Trophoblast cell (in vitro differentiated cells and primary cell): ENCODE measurements around the gene SH3BP4.

Experiments used
- DNase-seq, 2 donors: peaks; one replicate each; pipeline ENCODE4 v3.0.0-alpha.2; 2016
- H2AFZ ChIP-seq: 2 replicates; pipeline ENCODE4 v1.6.1; 2013; ENCODE audit warnings: low read length, moderate library complexity, mild to moderate bottlenecking; ENCODE audit not compliant: insufficient read depth, poor library complexity
- H2AK5ac ChIP-seq: 2 replicates; pipeline ENCODE4 v1.6.1; 2013; ENCODE audit warnings: mild to moderate bottlenecking, low read length
- H2BK120ac ChIP-seq: 2 replicates; pipeline ENCODE4 v1.6.1; 2013; ENCODE audit warnings: low read length, mild to moderate bottlenecking, moderate library complexity; ENCODE audit not compliant: insufficient read depth, poor library complexity
- H2BK12ac ChIP-seq: 2 replicates; pipeline ENCODE4 v1.6.1; 2013; ENCODE audit warnings: mild to moderate bottlenecking, low read length, moderate library complexity
- H2BK5ac ChIP-seq: 2 replicates; pipeline ENCODE4 v1.6.1; 2013; ENCODE audit warnings: low read length, low read depth, moderate library complexity, mild to moderate bottlenecking; ENCODE audit not compliant: poor library complexity
- H3K14ac ChIP-seq: 2 replicates; pipeline ENCODE4 v1.6.1; 2013; ENCODE audit warnings: mild to moderate bottlenecking, low read length
- H3K18ac ChIP-seq: 2 replicates; pipeline ENCODE4 v1.6.1; 2013; ENCODE audit warnings: mild to moderate bottlenecking, low read length
- H3K23ac ChIP-seq: 2 replicates; pipeline ENCODE4 v1.6.1; 2013; ENCODE audit warnings: low read length
- H3K27ac ChIP-seq: 2 replicates; pipeline ENCODE4 v1.5.1; 2013; ENCODE audit warnings: low read depth, mild to moderate bottlenecking, inconsistent platforms, low read length, moderate library complexity
- H3K27me3 ChIP-seq: 2 replicates; pipeline ENCODE4 v1.6.1; 2013; ENCODE audit warnings: inconsistent platforms, mild to moderate bottlenecking, low read length, moderate library complexity; ENCODE audit not compliant: insufficient read depth
- H3K36me3 ChIP-seq, 2 experiments: 1 replicate in 1 of 2; 2 replicates in 1 of 2; pipeline ENCODE4 v1.6.1; 2013; ENCODE audit warnings: low read length in 2 of 2, mild to moderate bottlenecking in 2 of 2, moderate library complexity in 1 of 2; ENCODE audit not compliant: insufficient read depth in 2 of 2, control insufficient read depth in 1 of 2
- H3K4ac ChIP-seq: 2 replicates; pipeline ENCODE4 v1.6.1; 2013; ENCODE audit warnings: low read depth, mild to moderate bottlenecking, low read length, moderate library complexity
- H3K4me1 ChIP-seq, 2 experiments: 1 replicate in 1 of 2; 2 replicates in 1 of 2; pipeline ENCODE4 v1.6.1; 2013; ENCODE audit warnings: low read length in 2 of 2, mild to moderate bottlenecking in 2 of 2, moderate library complexity in 1 of 2; ENCODE audit not compliant: insufficient read depth in 2 of 2, control insufficient read depth in 1 of 2
- H3K4me2 ChIP-seq: 2 replicates; pipeline ENCODE4 v1.6.1; 2013; ENCODE audit warnings: inconsistent platforms, mild to moderate bottlenecking, low read length, moderate library complexity
- H3K4me3 ChIP-seq: 2 replicates; pipeline ENCODE4 v1.5.1; 2013; ENCODE audit warnings: mild to moderate bottlenecking, low read depth, low read length, inconsistent platforms
- H3K79me1 ChIP-seq: one replicate; pipeline ENCODE4 v1.6.1; 2013; ENCODE audit warnings: low read length
- H3K79me2 ChIP-seq: 2 replicates; pipeline ENCODE4 v1.6.1; 2013; ENCODE audit warnings: low read length, mild to moderate bottlenecking; ENCODE audit not compliant: control insufficient read depth, insufficient read depth, poor library complexity
- H3K9ac ChIP-seq: 2 replicates; pipeline ENCODE4 v1.6.1; 2013; ENCODE audit warnings: mild to moderate bottlenecking, low read length
- H3K9me3 ChIP-seq: 2 replicates; pipeline ENCODE4 v1.6.1; 2013; ENCODE audit warnings: low read depth, mild to moderate bottlenecking, control low read depth, inconsistent platforms, low read length; ENCODE audit not compliant: insufficient read depth
- H4K12ac ChIP-seq: 2 replicates; pipeline ENCODE4 v1.6.1; 2013; ENCODE audit warnings: low read depth, mild to moderate bottlenecking, low read length, moderate library complexity
- H4K8ac ChIP-seq: 2 replicates; pipeline ENCODE4 v1.6.1; 2013; ENCODE audit warnings: low read depth, mild to moderate bottlenecking, low read length, moderate library complexity
- H4K91ac ChIP-seq: one replicate; pipeline ENCODE4 v1.6.1; 2013; ENCODE audit warnings: low read depth, mild to moderate bottlenecking, low read length, moderate library complexity
- WGBS: extraction: QIAGEN DNeasy Blood & Tissue Kit; methylation state at CpG from one replicate; pipeline ENCODE4 v1.1.7; 2013; ENCODE audit warnings: missing lambda C conversion rate; ENCODE audit not compliant: insufficient read length, insufficient coverage; ENCODE audit errors: extremely low coverage; 5-methylcytosine and 5-hydroxymethylcytosine counted together

The SH3BP4 gene

GRCh38 chr2:234935311-234935710 lies 16.5 kb upstream of the SH3BP4 start:
- H3K27ac ChIP-seq = no peak overlapping the region
- no peak overlapping the region for H2AK5ac ChIP-seq
- H2BK120ac ChIP-seq = no peak overlapping the region
- no peak overlapping the region for H3K14ac ChIP-seq
- no peaks in the 10 kb centered on the region for H3K79me2 ChIP-seq
- H3K9ac ChIP-seq = no peak overlapping the region
- H3K79me1 ChIP-seq = peaks cover under 1% of the 10 kb centered on the region
- H3K4me1 ChIP-seq = peaks cover 8 to 10% of the 10 kb centered on the region in 2 experiments
- no peak overlapping the region for H2BK5ac ChIP-seq
- no peaks in the 10 kb centered on the region for H3K9me3 ChIP-seq
- no peak overlapping the region for H3K4ac ChIP-seq
- DNase-seq = no peak
- no peaks in the 10 kb centered on the region for H3K27me3 ChIP-seq
- no peak overlapping the region for H3K4me2 ChIP-seq
- H3K4me3 ChIP-seq = no peak overlapping the region
- H3K23ac ChIP-seq = no peak overlapping the region
- no peak overlapping the region for H2BK12ac ChIP-seq
- no peak overlapping the region for H4K91ac ChIP-seq
- WGBS = no CpG with 5 or more reads among the region's 5 CpGs
- H3K18ac ChIP-seq = no peak overlapping the region
- H4K8ac ChIP-seq = no peak overlapping the region
- no peak overlapping the region for H2AFZ ChIP-seq
- H3K36me3 ChIP-seq = no peaks in the 10 kb centered on the region
- no peak overlapping the region for H4K12ac ChIP-seq

GRCh38 chr2:234939576-234939975 lies 12.2 kb upstream of the SH3BP4 start:
- Histone ChIP-seq H3K18ac (no peak overlapping the region), H3K27me3 (no peaks in the 10 kb centered on the region), H2AFZ (no peak overlapping the region), H4K8ac (no peak overlapping the region), H2BK12ac (no peak overlapping the region), H3K36me3 (no peaks in the 10 kb centered on the region), H3K23ac (no peak overlapping the region), H3K9ac (no peak overlapping the region), H3K79me2 (no peaks in the 10 kb centered on the region), H3K79me1 (peaks cover 4% of the 10 kb centered on the region), H2AK5ac (no peak overlapping the region), H2BK5ac (no peak overlapping the region), H4K12ac (no peak overlapping the region), H3K4me1 (peaks cover 11 to 20% of the 10 kb centered on the region in 2 experiments), H3K4ac (no peak overlapping the region), H3K9me3 (no peaks in the 10 kb centered on the region), H4K91ac (no peak overlapping the region), H3K14ac (no peak overlapping the region), H3K4me3 (no peak overlapping the region), H2BK120ac (no peak overlapping the region), H3K4me2 (peak overlapping the region; percentile 8), H3K27ac (peak overlapping the region; percentile 64)
- peak; percentile 72 to 93 for DNase-seq
- no CpG with 5 or more reads among the region's 4 CpGs for WGBS

GRCh38 chr2:234939996-234940395 lies 11.8 kb upstream of the SH3BP4 start:
- Histone ChIP-seq H4K12ac (no peak overlapping the region), H3K4me2 (peak overlapping the region; percentile 8), H4K91ac (peak overlapping the region; percentile 84), H3K27me3 (no peaks in the 10 kb centered on the region), H3K79me1 (peaks cover 4% of the 10 kb centered on the region), H3K36me3 (no peaks in the 10 kb centered on the region), H3K9me3 (no peaks in the 10 kb centered on the region), H3K4me3 (no peak overlapping the region), H3K14ac (no peak overlapping the region), H3K23ac (no peak overlapping the region), H2AFZ (no peak overlapping the region), H3K27ac (peak overlapping the region; percentile 64), H3K18ac (no peak overlapping the region), H3K4me1 (peaks cover 11 to 20% of the 10 kb centered on the region in 2 experiments), H2BK120ac (peak overlapping the region; percentile 79), H3K9ac (no peak overlapping the region), H3K79me2 (no peaks in the 10 kb centered on the region), H3K4ac (no peak overlapping the region), H2BK12ac (no peak overlapping the region), H2AK5ac (no peak overlapping the region), H2BK5ac (no peak overlapping the region), H4K8ac (no peak overlapping the region)
- peak; percentile 83 to 93 for DNase-seq
- no CpG with 5 or more reads among the region's 5 CpGs for WGBS

- Histone ChIP-seq H3K4me2 (no peak overlapping the region), H3K79me1 (peaks cover 4% of the 10 kb centered on the region), H3K4me3 (no peak overlapping the region), H3K27ac (peak overlapping the region; percentile 5), H2AK5ac (peak overlapping the region; percentile 94), H3K36me3 (no peaks in the 10 kb centered on the region), H2AFZ (no peak overlapping the region), H4K12ac (no peak overlapping the region), H2BK12ac (peak overlapping the region; percentile 37), H3K23ac (no peak overlapping the region), H3K27me3 (no peaks in the 10 kb centered on the region), H2BK5ac (no peak overlapping the region), H3K9ac (no peak overlapping the region), H3K18ac (no peak overlapping the region), H3K4ac (no peak overlapping the region), H3K9me3 (no peaks in the 10 kb centered on the region), H3K14ac (peak overlapping the region; percentile 77), H3K79me2 (no peaks in the 10 kb centered on the region), H4K91ac (peak overlapping the region; percentile 84), H4K8ac (peak overlapping the region; percentile 69), H2BK120ac (peak overlapping the region; percentile 79), H3K4me1 (peaks cover 11 to 20% of the 10 kb centered on the region in 2 experiments)
- peak; percentile 18 to 53 for DNase-seq
- no CpG with 5 or more reads among the region's 7 CpGs for WGBS
These were observed 11.3 kb upstream of the SH3BP4 start for GRCh38 chr2:234940527-234940926.
